Keratinocyte (primary cell): ENCODE data around the gene WNT9A. TPM values are rescaled to one million over a fixed set of nuclear protein-coding genes. Genes with fewer than 3 reads are reported as not detected.

ENCODE experiments used
- DNase-seq: peaks from one replicate; pipeline ENCODE4 v3.0.0-alpha.2; 2011; ENCODE audit warnings: low read depth, missing footprints, low spot score
- FAIRE-seq: peaks from 2 replicates; lab custom pipeline; 2011; peaks lifted over from hg19 to GRCh38; lab: Jason Lieb, UNC
- H2AFZ ChIP-seq: 2 replicates; pipeline ENCODE4 v1.6.0; 2012; ENCODE audit warnings: low read length, control low read depth, inconsistent platforms; ENCODE audit not compliant: control insufficient read depth
- H3K27ac ChIP-seq: 2 replicates; pipeline ENCODE4 v1.5.1; 2011; ENCODE audit warnings: low read length; ENCODE audit not compliant: control insufficient read depth, insufficient read depth
- H3K27me3 ChIP-seq: 3 replicates; pipeline ENCODE4 v1.6.0; 2011; ENCODE audit warnings: low read length; ENCODE audit not compliant: control insufficient read depth, insufficient read depth; ENCODE audit errors: extremely low read depth
- H3K36me3 ChIP-seq, 2 experiments: 2 replicates in 1 of 2; 3 replicates in 1 of 2; pipeline ENCODE4 v1.5.1; 2011; ENCODE audit warnings: low read length in 2 of 2, mild to moderate bottlenecking in 1 of 2; ENCODE audit not compliant: control insufficient read depth in 2 of 2, insufficient read depth in 2 of 2; ENCODE audit errors: extremely low read depth in 1 of 2
- H3K4me1 ChIP-seq: 3 replicates; pipeline ENCODE4 v1.5.1; 2011; ENCODE audit warnings: low read length; ENCODE audit not compliant: control insufficient read depth, insufficient read depth; ENCODE audit errors: extremely low read depth
- H3K4me2 ChIP-seq: 3 replicates; pipeline ENCODE4 v1.6.0; 2011; ENCODE audit warnings: low read depth, low read length; ENCODE audit not compliant: control insufficient read depth, insufficient read depth; ENCODE audit errors: extremely low read depth
- H3K4me3 ChIP-seq, 3 experiments: fragments of 200-600 bp in 1 of 3; sonication (generic) in 1 of 3; 2 replicates in 2 of 3; 3 replicates in 1 of 3; pipeline ENCODE4 v1.5.1; 2011 to 2016; ENCODE audit warnings: low read length in 3 of 3, mild to moderate bottlenecking in 3 of 3, control low read depth in 2 of 3, inconsistent platforms in 1 of 3, low read depth in 1 of 3, mixed read lengths in 1 of 3, mixed run types in 1 of 3, moderate library complexity in 1 of 3; ENCODE audit not compliant: control insufficient read depth in 2 of 3, insufficient read depth in 2 of 3; ENCODE audit errors: extremely low read depth in 1 of 3
- H3K79me2 ChIP-seq: 2 replicates; pipeline ENCODE4 v1.6.0; 2012; ENCODE audit warnings: low read length; ENCODE audit not compliant: control insufficient read depth, insufficient read depth
- H3K9ac ChIP-seq: 3 replicates; pipeline ENCODE4 v1.6.0; 2011; ENCODE audit warnings: low read length; ENCODE audit not compliant: control insufficient read depth, insufficient read depth; ENCODE audit errors: extremely low read depth
- H3K9me1 ChIP-seq: 3 replicates; pipeline ENCODE4 v1.6.0; 2011; ENCODE audit warnings: low read length; ENCODE audit not compliant: control insufficient read depth, insufficient read depth; ENCODE audit errors: extremely low read depth
- H3K9me3 ChIP-seq: 2 replicates; pipeline ENCODE4 v1.5.1; 2012; ENCODE audit warnings: low read depth, low read length; ENCODE audit not compliant: control insufficient read depth
- H4K20me1 ChIP-seq: 3 replicates; pipeline ENCODE4 v1.6.0; 2011; ENCODE audit warnings: low read length; ENCODE audit not compliant: control insufficient read depth, insufficient read depth; ENCODE audit errors: extremely low read depth
- EZH2 ChIP-seq: IDR thresholded peaks from one replicate; pipeline ENCODE4 v1.6.1; 2012; ENCODE audit warnings: inconsistent platforms, mild to moderate bottlenecking, low read length, moderate library complexity
- dilution Hi-C: fragments of 300-500 bp; cut with MboI; formaldehyde crosslinking; loops from one replicate; pipeline ENCODE4 v1.7.0; 2020; ENCODE audit warnings: low sequenced_read_pairs; ENCODE audit not compliant: extremely low pct_ligation_motif_present
- polyA plus RNA-seq, 5 experiments: library from polyadenylated mRNA; depleted of rRNA in 3 of 5; stranded (reverse) in 3 of 5; stranded (forward) in 1 of 5; unstranded in 1 of 5; fragments of >200 nt; gene quantifications; 1 replicate in 1 of 5; 2 replicates in 3 of 5; 3 replicates in 1 of 5; pipeline versions ENCODE4 v1.2.1 to v1.2.3, GENCODE V29; 2011 to 2012; ENCODE audit warnings: missing spikeins in 2 of 5, low read depth in 1 of 5, low replicate concordance in 1 of 5
- TF ChIP-seq, protein P1 (sequence below), 3 experiments: IDR thresholded peaks in 1 of 3; conservative IDR thresholded peaks in 1 of 3; optimal IDR thresholded peaks in 1 of 3; 2 replicates in 2 of 3; 3 replicates in 1 of 3; pipeline versions ENCODE3 to v1.5.1; 2011; ENCODE audit warnings: low read length in 3 of 3, mild to moderate bottlenecking in 3 of 3, moderate library complexity in 2 of 3, control low read depth in 1 of 3, inconsistent platforms in 1 of 3; ENCODE audit not compliant: insufficient read depth in 2 of 3; ENCODE audit errors: extremely low read depth in 1 of 3

Gene WNT9A
- polyA plus RNA-seq, 1 donor (not counting 4 experiments of a cell fraction or from before 2014, with no cell fraction given), result 1.7 TPM

DNA sequence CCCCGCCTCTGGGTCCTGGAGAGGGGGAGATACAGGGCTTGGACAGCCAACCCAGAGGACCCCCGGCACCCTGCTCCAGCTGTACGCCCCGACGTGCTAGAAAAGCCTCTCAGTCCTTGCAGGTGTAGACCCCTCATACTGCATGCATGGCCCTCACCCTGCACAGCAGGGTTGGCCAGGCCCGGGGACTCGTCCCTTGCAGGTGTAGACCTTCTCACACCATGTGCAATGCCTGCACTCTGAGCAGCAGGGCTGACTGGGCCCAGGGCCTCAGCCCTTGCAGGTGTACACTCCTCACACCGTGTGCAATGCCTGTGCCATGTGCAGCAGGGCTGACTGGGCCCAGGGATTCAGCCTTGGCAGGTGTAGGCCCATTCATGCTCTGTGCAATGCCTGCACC lies 26.8 kb downstream of the WNT9A start:
- no peak for FAIRE-seq
- dilution Hi-C loops, result loop anchor here (10.0 kb wide), 1 partner anchor 126 kb away; no protein-coding TSS in a partner anchor
- H3K27ac ChIP-seq, result no peak overlapping the region
- H3K36me3 ChIP-seq, result peaks cover 0 to 3% of the 10 kb centered on the region in 2 experiments
- no peak for DNase-seq
- H3K79me2 ChIP-seq, result no peaks in the 10 kb centered on the region
- H3K9ac ChIP-seq, result no peak overlapping the region
- peaks cover 3% of the 10 kb centered on the region for H4K20me1 ChIP-seq
- H2AFZ ChIP-seq, result no peak overlapping the region
- no peak overlapping the region for H3K4me3 ChIP-seq
- H3K4me1 ChIP-seq, result peaks cover 6% of the 10 kb centered on the region
- no peaks in the 10 kb centered on the region for H3K9me1 ChIP-seq
- H3K9me3 ChIP-seq, result no peaks in the 10 kb centered on the region
- no peaks in the 10 kb centered on the region for H3K27me3 ChIP-seq
- TF ChIP-seq, protein P1, sequence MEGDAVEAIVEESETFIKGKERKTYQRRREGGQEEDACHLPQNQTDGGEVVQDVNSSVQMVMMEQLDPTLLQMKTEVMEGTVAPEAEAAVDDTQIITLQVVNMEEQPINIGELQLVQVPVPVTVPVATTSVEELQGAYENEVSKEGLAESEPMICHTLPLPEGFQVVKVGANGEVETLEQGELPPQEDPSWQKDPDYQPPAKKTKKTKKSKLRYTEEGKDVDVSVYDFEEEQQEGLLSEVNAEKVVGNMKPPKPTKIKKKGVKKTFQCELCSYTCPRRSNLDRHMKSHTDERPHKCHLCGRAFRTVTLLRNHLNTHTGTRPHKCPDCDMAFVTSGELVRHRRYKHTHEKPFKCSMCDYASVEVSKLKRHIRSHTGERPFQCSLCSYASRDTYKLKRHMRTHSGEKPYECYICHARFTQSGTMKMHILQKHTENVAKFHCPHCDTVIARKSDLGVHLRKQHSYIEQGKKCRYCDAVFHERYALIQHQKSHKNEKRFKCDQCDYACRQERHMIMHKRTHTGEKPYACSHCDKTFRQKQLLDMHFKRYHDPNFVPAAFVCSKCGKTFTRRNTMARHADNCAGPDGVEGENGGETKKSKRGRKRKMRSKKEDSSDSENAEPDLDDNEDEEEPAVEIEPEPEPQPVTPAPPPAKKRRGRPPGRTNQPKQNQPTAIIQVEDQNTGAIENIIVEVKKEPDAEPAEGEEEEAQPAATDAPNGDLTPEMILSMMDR (optimal IDR thresholded peaks at IDR 0.05 in 1 of 3, IDR thresholded peaks at IDR 0.05 in 1 of 3, conservative IDR thresholded peaks at IDR 0.05 in 1 of 3; ENCODE audit: extremely low read depth in 1 of 3, insufficient read depth in 2 of 3, low read length in 3 of 3), result no peak
- TF ChIP-seq EZH2, result no peak
- H3K4me2 ChIP-seq, result no peak overlapping the region

DNA sequence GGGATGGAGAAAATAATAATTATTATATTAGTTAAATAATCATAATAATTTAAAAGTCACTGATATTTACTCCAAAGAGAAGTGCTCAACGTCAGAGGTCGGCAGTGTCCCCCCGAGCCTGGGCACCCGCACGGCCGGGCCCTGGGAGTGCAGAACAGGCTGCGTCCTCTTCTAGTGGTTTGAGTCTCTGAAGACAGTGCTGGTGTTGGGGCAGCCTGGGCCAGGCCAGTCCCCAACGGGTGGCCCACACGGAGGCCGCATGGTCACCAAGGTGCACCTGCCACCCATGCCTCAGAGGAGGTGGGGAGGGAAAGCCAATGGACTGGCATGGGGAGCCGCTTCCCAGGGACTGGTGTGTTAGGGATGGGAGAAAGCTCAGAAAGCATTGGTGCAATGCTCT lies 27.3 kb downstream of the WNT9A start:
- peaks cover 3% of the 10 kb centered on the region for H4K20me1 ChIP-seq
- H3K79me2 ChIP-seq, result no peaks in the 10 kb centered on the region
- no peak overlapping the region for H3K27ac ChIP-seq
- H3K9ac ChIP-seq, result no peak overlapping the region
- DNase-seq (no peak), FAIRE-seq (no peak)
- no peaks in the 10 kb centered on the region for H3K9me1 ChIP-seq
- no peak overlapping the region for H3K4me2 ChIP-seq
- peaks cover 0 to 3% of the 10 kb centered on the region in 2 experiments for H3K36me3 ChIP-seq
- no peak overlapping the region for H2AFZ ChIP-seq
- H3K4me1 ChIP-seq, result peaks cover 10% of the 10 kb centered on the region
- H3K27me3 ChIP-seq, result no peaks in the 10 kb centered on the region
- no peaks in the 10 kb centered on the region for H3K9me3 ChIP-seq
- no peak overlapping the region for H3K4me3 ChIP-seq
- dilution Hi-C loops, result loop anchor here (10.0 kb wide), 1 partner anchor 126 kb away; no protein-coding TSS in a partner anchor
- TF ChIP-seq EZH2, result no peak
- TF ChIP-seq, protein P1 (optimal IDR thresholded peaks at IDR 0.05 in 1 of 3, IDR thresholded peaks at IDR 0.05 in 1 of 3, conservative IDR thresholded peaks at IDR 0.05 in 1 of 3; ENCODE audit: extremely low read depth in 1 of 3, insufficient read depth in 2 of 3, low read length in 3 of 3), result no peak
